Fibroblast of pulmonary artery (primary cell): Measurements from ENCODE around the gene MAP4K3.

Experiments
- DNase-seq: peaks from one replicate; pipeline ENCODE4 v3.0.0-alpha.2; 2010; ENCODE audit warnings: low read depth
- H3K4me3 ChIP-seq: replicated peaks from 2 replicates; pipeline ENCODE4 v1.5.1; 2011; ENCODE audit warnings: low read depth, mild to moderate bottlenecking, control low read depth, low read length, moderate library complexity
- TF ChIP-seq, protein P1 (sequence below): IDR thresholded peaks from 2 replicates; pipeline ENCODE4 v1.5.1; 2011; ENCODE audit warnings: mild to moderate bottlenecking, control low read depth, low read length, inconsistent platforms; ENCODE audit errors: missing control alignments

The MAP4K3 gene

DNA sequence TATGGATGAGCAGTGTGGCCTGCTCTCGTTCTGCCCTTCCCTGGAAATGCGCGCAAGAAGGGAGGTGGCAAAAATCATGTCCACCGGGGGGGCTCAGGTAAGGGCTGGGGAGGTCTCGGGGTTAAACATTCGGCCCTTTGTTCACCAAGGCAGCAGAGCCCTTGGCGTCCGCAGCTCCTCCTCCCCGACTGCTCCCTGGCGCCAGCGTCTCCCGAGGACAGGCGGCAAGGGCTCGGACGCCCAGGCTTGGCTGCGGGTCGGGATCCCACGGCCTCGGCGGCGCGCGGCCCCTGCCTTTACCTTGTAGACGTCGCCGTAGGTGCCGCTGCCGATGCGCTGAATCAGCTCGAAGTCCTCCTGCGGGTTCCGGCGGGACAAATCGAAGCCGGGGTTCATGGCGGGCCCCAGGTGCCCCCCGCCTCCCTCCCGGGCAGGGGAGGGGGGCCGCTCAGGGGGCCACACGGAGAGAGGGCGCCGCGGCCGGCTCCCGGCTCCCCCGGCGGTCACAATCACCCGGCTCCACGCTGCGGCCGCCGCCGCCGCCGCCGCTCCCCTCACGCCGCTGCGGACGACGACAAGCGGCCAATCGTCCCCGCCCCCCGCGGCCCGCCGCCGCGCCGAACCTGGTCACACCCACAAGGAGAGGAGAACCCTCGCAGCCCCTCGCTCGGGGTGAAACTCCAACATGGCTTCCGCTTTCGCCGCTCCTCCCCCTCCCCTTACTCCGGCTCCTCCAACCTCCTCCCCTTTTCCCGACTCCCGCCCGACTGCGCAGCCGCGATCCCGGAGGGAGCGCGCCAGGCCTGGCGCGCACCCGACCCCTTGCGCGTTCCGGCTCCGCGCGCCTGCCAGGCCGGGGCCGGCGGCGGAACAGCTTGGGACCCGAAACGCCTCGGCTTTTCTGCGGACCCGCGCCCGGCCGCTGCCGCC lies at the start of gene MAP4K3:
Gene MAP4K3, minus strand, starts transcription at position 694 of the 930 bp plus-strand sequence. Its CDS starts 298 bp downstream, at position 396.
- TF ChIP-seq, protein P1, sequence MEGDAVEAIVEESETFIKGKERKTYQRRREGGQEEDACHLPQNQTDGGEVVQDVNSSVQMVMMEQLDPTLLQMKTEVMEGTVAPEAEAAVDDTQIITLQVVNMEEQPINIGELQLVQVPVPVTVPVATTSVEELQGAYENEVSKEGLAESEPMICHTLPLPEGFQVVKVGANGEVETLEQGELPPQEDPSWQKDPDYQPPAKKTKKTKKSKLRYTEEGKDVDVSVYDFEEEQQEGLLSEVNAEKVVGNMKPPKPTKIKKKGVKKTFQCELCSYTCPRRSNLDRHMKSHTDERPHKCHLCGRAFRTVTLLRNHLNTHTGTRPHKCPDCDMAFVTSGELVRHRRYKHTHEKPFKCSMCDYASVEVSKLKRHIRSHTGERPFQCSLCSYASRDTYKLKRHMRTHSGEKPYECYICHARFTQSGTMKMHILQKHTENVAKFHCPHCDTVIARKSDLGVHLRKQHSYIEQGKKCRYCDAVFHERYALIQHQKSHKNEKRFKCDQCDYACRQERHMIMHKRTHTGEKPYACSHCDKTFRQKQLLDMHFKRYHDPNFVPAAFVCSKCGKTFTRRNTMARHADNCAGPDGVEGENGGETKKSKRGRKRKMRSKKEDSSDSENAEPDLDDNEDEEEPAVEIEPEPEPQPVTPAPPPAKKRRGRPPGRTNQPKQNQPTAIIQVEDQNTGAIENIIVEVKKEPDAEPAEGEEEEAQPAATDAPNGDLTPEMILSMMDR, result no peak
- H3K4me3 ChIP-seq, result peak within 1 kb of the TSS; percentile 93
- DNase-seq, result peak; percentile 96

DNA sequence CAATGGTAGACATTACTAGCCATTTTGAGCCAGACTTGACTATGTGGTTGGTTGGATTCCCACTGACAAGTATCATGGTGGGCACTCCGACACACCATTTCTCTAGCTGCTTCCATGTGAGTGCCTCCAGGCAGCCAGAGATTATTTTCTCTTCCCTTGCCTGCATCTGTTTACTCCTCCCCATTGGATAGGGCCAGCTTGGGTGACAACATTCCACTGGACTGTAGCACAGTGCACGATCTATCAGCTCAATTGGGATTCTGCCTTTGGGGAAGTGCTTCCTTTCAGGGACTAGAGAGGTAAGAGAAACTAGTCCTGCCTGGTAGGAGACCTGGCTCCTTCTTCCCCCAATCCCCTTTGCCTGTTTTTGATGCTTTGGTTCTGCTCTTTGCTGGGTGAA lies 49.0 kb upstream of the MAP4K3 start:
- no peak overlapping the region for H3K4me3 ChIP-seq
- no peak for DNase-seq
- TF ChIP-seq, protein P1, result no peak

DNA sequence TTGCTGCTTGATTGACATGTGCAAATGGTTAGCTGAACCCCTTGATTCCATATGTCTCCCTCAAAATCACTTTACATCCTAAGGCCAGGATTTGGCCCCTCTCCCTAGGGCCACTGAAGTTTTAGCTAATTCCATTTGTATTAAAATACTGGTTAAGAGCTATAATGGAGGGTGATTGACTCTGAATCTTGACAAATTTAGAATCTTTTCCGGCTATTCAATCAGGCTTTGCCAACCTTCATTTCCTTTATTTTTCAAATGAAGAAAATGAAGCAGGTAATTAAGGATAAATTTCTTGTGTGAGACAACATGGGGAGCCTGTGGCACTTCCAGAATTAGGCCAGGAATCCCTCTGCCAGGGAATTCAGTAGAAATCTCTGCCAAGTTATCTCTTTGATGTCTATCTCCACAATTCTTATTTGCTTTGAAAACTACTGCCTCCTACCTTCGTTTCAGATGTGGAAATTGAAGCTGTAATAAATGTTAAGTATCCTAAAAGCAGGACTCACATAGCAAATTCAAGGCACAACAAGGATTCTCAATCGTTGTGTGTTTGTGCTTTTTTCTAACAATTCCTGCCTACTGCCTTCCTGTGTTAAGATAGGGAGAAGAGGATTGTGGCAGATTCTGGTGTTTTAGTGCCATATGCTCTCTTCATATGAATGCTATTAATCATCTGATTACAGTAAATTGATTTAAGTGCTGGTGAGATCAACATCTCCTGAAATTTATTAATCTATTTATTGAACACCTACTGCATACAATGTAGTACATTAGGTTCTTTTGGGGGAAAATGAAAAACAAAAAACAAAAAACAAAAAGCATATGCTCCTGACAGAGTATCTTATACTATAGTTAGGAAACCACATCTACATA lies 47.8 kb upstream of the MAP4K3 start:
- DNase-seq, result no peak
- TF ChIP-seq, protein P1, result no peak
- H3K4me3 ChIP-seq, result no peak overlapping the region

DNA sequence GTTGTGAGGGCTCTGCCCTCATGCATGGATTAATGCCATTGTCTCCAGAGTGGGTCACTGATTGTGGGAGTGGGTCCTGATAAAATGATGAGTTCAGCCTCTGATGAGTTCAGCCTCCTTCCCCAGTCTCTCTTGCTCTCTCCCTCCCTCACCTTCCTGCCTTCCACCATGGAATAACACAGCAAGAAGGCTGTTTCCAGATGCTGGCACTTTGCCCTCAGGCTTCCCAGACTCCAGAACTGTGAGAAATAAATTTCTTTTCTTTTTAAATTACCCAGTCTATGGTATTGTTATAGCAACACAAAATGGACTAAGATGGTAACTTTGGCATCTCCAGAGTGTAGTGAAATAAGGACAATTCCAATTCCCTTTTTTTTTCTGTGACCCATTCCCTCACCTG lies 47.1 kb upstream of the MAP4K3 start:
- H3K4me3 ChIP-seq, result no peak overlapping the region
- TF ChIP-seq, protein P1, result no peak
- DNase-seq, result no peak

DNA sequence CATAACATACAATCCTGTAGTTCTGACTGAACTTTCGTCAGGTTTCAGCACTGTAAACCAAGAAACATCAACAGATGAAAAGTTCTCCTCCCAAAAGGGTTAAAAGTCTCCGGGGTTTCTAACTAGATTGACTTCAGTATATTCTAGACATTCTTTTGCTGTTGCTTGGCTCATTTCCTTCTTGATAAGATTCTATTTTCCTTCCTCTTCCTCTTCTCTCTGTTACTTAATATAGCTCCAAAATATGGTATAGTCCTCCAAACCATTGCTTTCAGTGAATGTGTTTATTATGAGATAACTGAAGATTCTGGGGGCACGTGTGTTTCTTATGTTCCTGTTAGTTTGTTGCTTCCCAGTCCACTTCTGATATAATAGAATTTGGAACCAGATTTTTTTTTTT lies 46.4 kb upstream of the MAP4K3 start:
- H3K4me3 ChIP-seq, result no peak overlapping the region
- TF ChIP-seq, protein P1, result no peak
- peak; percentile 34 for DNase-seq

DNA sequence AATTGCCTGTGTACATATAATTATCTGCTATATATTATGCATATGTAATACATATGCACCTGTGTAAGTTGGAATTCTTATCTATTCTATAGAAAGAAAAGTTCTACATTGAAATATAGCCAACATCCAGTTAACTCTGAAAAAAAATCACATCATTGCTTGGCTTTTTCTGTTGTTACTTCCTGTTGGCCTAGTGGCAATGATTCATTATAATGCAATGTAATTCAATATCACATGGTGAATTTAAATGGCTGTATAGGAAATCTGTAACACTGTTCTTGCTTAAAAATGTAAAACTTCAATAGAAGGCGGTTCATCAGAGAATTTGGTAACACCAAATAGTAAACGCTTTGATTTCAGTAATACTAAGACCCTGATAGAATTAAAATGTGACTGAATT lies 44.5 kb upstream of the MAP4K3 start:
- TF ChIP-seq, protein P1, result no peak
- DNase-seq, result peak; percentile 75
- H3K4me3 ChIP-seq, result no peak overlapping the region
